ENCODE measurements around the gene TMSB15B.

- TF ChIP-seq CTCF (IDR thresholded peaks at IDR 0.05) (peak in 3 of 4 experiments; percentile 8 to 28 (median 16)), POLR2A (IDR thresholded peaks at IDR 0.05) (no peak)
Measured at GRCh38 chrX:103919270-103919637, 43.2 kb upstream of the TMSB15B start.

Data from uterus (tissue), 2 donors.